CD4-positive, alpha-beta T cell treated with Interleukin-15 for 4 hours (primary cell): ENCODE measurements around the gene ZBTB20.

Experiments used
- DNase-seq: peaks from one replicate; pipeline ENCODE4 v3.0.0-alpha.2; 2020; ENCODE audit warnings: low spot score

Gene ZBTB20

GRCh38 chr3:114405202-114405990 is 741.7 kb downstream of the ZBTB20 start:
- no peak for DNase-seq

- no peak for DNase-seq
These were observed 742.5 kb downstream of the ZBTB20 start for GRCh38 chr3:114404590-114404989.

- DNase-seq = no peak
These were observed 744.2 kb downstream of the ZBTB20 start for GRCh38 chr3:114402838-114403237.

- no peak for DNase-seq
These were observed 745.7 kb downstream of the ZBTB20 start for GRCh38 chr3:114401346-114401745.

- DNase-seq = no peak
These were observed 746.7 kb downstream of the ZBTB20 start for GRCh38 chr3:114400371-114400770.

- no peak for DNase-seq
These were observed 752.5 kb downstream of the ZBTB20 start for GRCh38 chr3:114394551-114394950.

- DNase-seq = no peak
These were observed 753.6 kb downstream of the ZBTB20 start for GRCh38 chr3:114393367-114394072.

- DNase-seq = no peak
These were observed 754.3 kb downstream of the ZBTB20 start for GRCh38 chr3:114392831-114393230.

- peak; percentile 26 for DNase-seq
These were observed 757.9 kb downstream of the ZBTB20 start for GRCh38 chr3:114389156-114389555.

GRCh38 chr3:114384558-114384903 is 762.6 kb downstream of the ZBTB20 start:
- no peak for DNase-seq

GRCh38 chr3:114383875-114384557 is 763.1 kb downstream of the ZBTB20 start:
- DNase-seq = peak; percentile 73

GRCh38 chr3:114380233-114380651 is 766.8 kb downstream of the ZBTB20 start:
- no peak for DNase-seq

GRCh38 chr3:114379266-114379665 is 767.8 kb downstream of the ZBTB20 start:
- no peak for DNase-seq

- no peak for DNase-seq
These were observed 768.3 kb downstream of the ZBTB20 start for GRCh38 chr3:114378760-114379159.

GRCh38 chr3:114377426-114377825 is 769.7 kb downstream of the ZBTB20 start:
- DNase-seq = no peak

GRCh38 chr3:114376516-114377185 is 770.4 kb downstream of the ZBTB20 start:
- no peak for DNase-seq

- no peak for DNase-seq
These were observed 771.3 kb downstream of the ZBTB20 start for GRCh38 chr3:114375608-114376421.

GRCh38 chr3:114374433-114374990 is 772.6 kb downstream of the ZBTB20 start:
- DNase-seq = no peak

GRCh38 chr3:114370537-114371174 is 776.4 kb downstream of the ZBTB20 start:
- DNase-seq = no peak

- DNase-seq = no peak
These were observed 781.2 kb downstream of the ZBTB20 start for GRCh38 chr3:114365909-114366308.
